Mesenchymal stem cell (in vitro differentiated cells and primary cell): ENCODE results near the gene ADGRV1.

Source experiments
- DNase-seq: peaks from one replicate; pipeline ENCODE4 v3.0.0-alpha.2; 2013
- H2AFZ ChIP-seq: one replicate; pipeline ENCODE4 v1.6.1; 2013; ENCODE audit warnings: low read depth, mild to moderate bottlenecking, control low read depth, inconsistent platforms, low read length, moderate library complexity
- H2AK5ac ChIP-seq: 2 replicates; pipeline ENCODE4 v1.6.1; 2013; ENCODE audit warnings: low read length, moderate library complexity, mild to moderate bottlenecking, inconsistent platforms; ENCODE audit not compliant: severe bottlenecking
- H2BK120ac ChIP-seq: one replicate; pipeline ENCODE4 v1.6.1; 2013; ENCODE audit warnings: low read depth, mild to moderate bottlenecking, inconsistent platforms, low read length, moderate library complexity
- H2BK12ac ChIP-seq, 2 experiments: one replicate each; pipeline ENCODE4 v1.6.1; 2013; ENCODE audit warnings: inconsistent platforms in 2 of 2, low read length in 2 of 2, mild to moderate bottlenecking in 2 of 2, moderate library complexity in 2 of 2, control low read depth in 1 of 2
- H2BK15ac ChIP-seq: one replicate; pipeline ENCODE4 v1.6.1; 2013; ENCODE audit warnings: mild to moderate bottlenecking, low read depth, inconsistent platforms; ENCODE audit not compliant: poor library complexity, severe bottlenecking
- H2BK5ac ChIP-seq: 2 replicates; pipeline ENCODE4 v1.6.1; 2013; ENCODE audit warnings: low read depth, mild to moderate bottlenecking, low read length, control low read depth, inconsistent platforms; ENCODE audit not compliant: poor library complexity, severe bottlenecking
- H3K14ac ChIP-seq, 2 experiments: one replicate each; pipeline ENCODE4 v1.6.1; 2013; ENCODE audit warnings: inconsistent platforms in 2 of 2, low read length in 2 of 2, control low read depth in 1 of 2, mild to moderate bottlenecking in 1 of 2, moderate library complexity in 1 of 2
- H3K18ac ChIP-seq, 2 experiments: one replicate each; pipeline ENCODE4 v1.6.1; 2013; ENCODE audit warnings: inconsistent platforms in 2 of 2, low read length in 2 of 2, control low read depth in 1 of 2, low read depth in 1 of 2, mild to moderate bottlenecking in 1 of 2
- H3K23ac ChIP-seq, 2 experiments: one replicate each; pipeline ENCODE4 v1.6.1; 2013; ENCODE audit warnings: inconsistent platforms in 2 of 2, low read length in 2 of 2, mild to moderate bottlenecking in 2 of 2, moderate library complexity in 2 of 2, control low read depth in 1 of 2
- H3K27ac ChIP-seq: 2 replicates; pipeline ENCODE4 v1.5.1; 2013; ENCODE audit warnings: mild to moderate bottlenecking, moderate library complexity, low read length, control low read depth, inconsistent platforms; ENCODE audit not compliant: poor library complexity, severe bottlenecking
- H3K27me3 ChIP-seq, 2 experiments: 2 replicates each; pipeline versions ENCODE4 v1.6.1 to v1.7.0; 2013; ENCODE audit warnings: low read length in 2 of 2, mild to moderate bottlenecking in 2 of 2, moderate library complexity in 2 of 2, control low read depth in 1 of 2, inconsistent platforms in 1 of 2; ENCODE audit not compliant: control insufficient read depth in 1 of 2, insufficient read depth in 1 of 2
- H3K36me3 ChIP-seq, 2 experiments: 2 replicates each; pipeline versions ENCODE4 v1.6.1 to v1.7.0; 2013; ENCODE audit warnings: low read length in 2 of 2, control low read depth in 1 of 2, inconsistent platforms in 1 of 2, low read depth in 1 of 2, mild to moderate bottlenecking in 1 of 2; ENCODE audit not compliant: insufficient read depth in 2 of 2, control insufficient read depth in 1 of 2
- H3K4ac ChIP-seq, 2 experiments: one replicate each; pipeline ENCODE4 v1.6.1; 2013; ENCODE audit warnings: inconsistent platforms in 2 of 2, low read length in 2 of 2, mild to moderate bottlenecking in 2 of 2, moderate library complexity in 2 of 2, control low read depth in 1 of 2, low read depth in 1 of 2
- H3K4me1 ChIP-seq: 2 replicates; pipeline ENCODE4 v1.6.1; 2013; ENCODE audit warnings: low read depth, low read length, control low read depth; ENCODE audit not compliant: control insufficient read depth, insufficient read depth
- H3K4me2 ChIP-seq: 2 replicates; pipeline ENCODE4 v1.6.1; 2013; ENCODE audit warnings: low read length, mild to moderate bottlenecking, inconsistent platforms; ENCODE audit not compliant: poor library complexity, severe bottlenecking
- H3K4me3 ChIP-seq, 2 experiments: 2 replicates each; pipeline versions ENCODE4 v1.5.1 to v1.7.0; 2013; ENCODE audit warnings: low read length in 2 of 2, mild to moderate bottlenecking in 2 of 2, control low read depth in 1 of 2, low read depth in 1 of 2; ENCODE audit not compliant: insufficient read depth in 1 of 2
- H3K79me1 ChIP-seq: replicated peaks from 2 replicates; pipeline ENCODE4 v1.6.1; 2013; ENCODE audit warnings: mild to moderate bottlenecking, control low read depth, low read length, inconsistent platforms; ENCODE audit not compliant: poor library complexity, severe bottlenecking
- H3K9ac ChIP-seq: 2 replicates; pipeline ENCODE4 v1.7.0; 2013; ENCODE audit warnings: mild to moderate bottlenecking, low read length, moderate library complexity
- H3K9me3 ChIP-seq: 2 replicates; pipeline ENCODE4 v1.7.0; 2013; ENCODE audit warnings: mild to moderate bottlenecking, low read length; ENCODE audit not compliant: control insufficient read depth
- H4K8ac ChIP-seq: one replicate; pipeline ENCODE4 v1.6.1; 2013; ENCODE audit warnings: inconsistent platforms, mild to moderate bottlenecking, low read length, moderate library complexity
- H4K91ac ChIP-seq: one replicate; pipeline ENCODE4 v1.6.1; 2013; ENCODE audit warnings: mild to moderate bottlenecking, low read length, inconsistent platforms
- WGBS: methylation state at CpG from one replicate; pipeline ENCODE4 v1.1.7; 2013; ENCODE audit warnings: mixed read lengths; 5-methylcytosine and 5-hydroxymethylcytosine counted together

The ADGRV1 gene

DNA sequence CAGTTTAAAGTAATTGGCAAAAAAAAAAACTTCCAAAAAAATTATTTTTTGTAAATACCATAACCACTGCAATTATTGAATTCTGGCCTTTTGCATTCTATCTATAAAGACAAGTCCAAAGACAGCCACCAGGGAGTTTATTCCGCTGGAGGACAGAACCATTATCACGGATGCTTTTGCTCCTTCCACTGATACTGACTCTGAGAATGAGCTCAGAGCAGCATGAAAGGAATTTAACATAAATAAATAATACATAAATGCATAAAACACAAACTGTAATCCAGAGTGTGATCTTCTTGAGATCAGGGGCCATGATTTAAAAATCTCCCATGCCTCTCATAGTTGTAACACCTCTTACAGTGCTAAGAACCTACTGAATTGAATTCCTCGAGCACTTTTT, 559.8 kb downstream of the ADGRV1 start:
- WGBS: 92% methylated on average over 2 of the region's 3 CpGs
- Histone ChIP-seq H2BK5ac (no peak overlapping the region), H2BK15ac (no peak overlapping the region), H3K23ac (no peak overlapping the region), H3K9ac (no peak overlapping the region), H3K36me3 (no peaks in the 10 kb centered on the region), H2BK12ac (no peak overlapping the region), H3K27me3 (no peaks in the 10 kb centered on the region), H3K4ac (no peak overlapping the region), H3K9me3 (no peaks in the 10 kb centered on the region), H3K4me1 (no peaks in the 10 kb centered on the region), H2BK120ac (no peak overlapping the region), H3K79me1 (no peaks in the 10 kb centered on the region), H3K4me2 (no peak overlapping the region), H2AFZ (no peak overlapping the region), H3K27ac (no peak overlapping the region), H3K18ac (no peak overlapping the region), H4K8ac (no peak overlapping the region), H4K91ac (no peak overlapping the region), H2AK5ac (no peak overlapping the region), H3K14ac (no peak overlapping the region), H3K4me3 (no peak overlapping the region)
- no peak for DNase-seq

DNA sequence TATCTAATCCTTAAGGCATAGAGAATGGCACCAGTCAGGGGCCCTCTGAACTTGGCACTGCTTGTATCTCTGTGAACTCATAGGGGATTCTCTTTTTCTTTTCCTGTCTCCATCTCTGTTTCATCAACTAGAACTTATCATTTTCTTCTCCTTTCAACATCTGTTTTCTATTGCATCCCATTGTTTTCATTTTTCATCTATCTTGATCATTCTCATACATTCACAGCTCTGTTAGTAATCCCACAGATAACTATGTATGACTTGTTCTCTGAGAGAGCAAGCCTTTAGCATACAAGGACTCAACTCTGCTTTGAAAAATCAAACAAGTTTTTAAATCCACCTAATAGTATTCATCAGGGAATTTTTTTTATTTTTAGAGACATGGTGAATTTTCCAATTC, 560.2 kb downstream of the ADGRV1 start:
- Histone ChIP-seq H2AK5ac (no peak overlapping the region), H3K14ac (no peak overlapping the region), H4K8ac (no peak overlapping the region), H3K4me3 (no peak overlapping the region), H3K18ac (no peak overlapping the region), H3K27ac (no peak overlapping the region), H3K27me3 (no peaks in the 10 kb centered on the region), H2BK15ac (no peak overlapping the region), H3K79me1 (no peaks in the 10 kb centered on the region), H3K4me1 (no peaks in the 10 kb centered on the region), H3K23ac (no peak overlapping the region), H2BK5ac (no peak overlapping the region), H2BK120ac (no peak overlapping the region), H3K9me3 (no peaks in the 10 kb centered on the region), H2BK12ac (no peak overlapping the region), H3K9ac (no peak overlapping the region), H3K4ac (no peak overlapping the region), H4K91ac (no peak overlapping the region), H3K36me3 (no peaks in the 10 kb centered on the region), H3K4me2 (no peak overlapping the region), H2AFZ (no peak overlapping the region)
- DNase-seq: no peak

DNA sequence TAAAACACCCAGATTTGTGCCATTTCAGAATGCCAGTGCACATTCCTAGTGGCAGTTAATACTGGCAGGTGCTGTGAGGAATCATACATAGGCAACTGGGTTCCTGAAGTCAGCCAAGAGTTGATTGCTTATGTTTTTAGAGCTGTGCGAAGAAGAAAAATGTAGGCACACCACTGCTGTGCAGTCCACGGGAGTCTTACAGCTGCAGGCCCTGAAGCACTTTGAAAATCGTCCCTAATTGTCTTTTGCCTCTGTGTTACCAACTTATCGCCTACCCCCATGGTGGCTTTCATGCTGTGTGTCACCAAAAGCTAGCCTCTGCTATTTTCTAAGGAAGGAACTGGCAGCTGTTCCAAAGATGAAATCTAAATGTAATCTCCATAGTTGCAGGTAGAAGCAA, 560.6 kb downstream of the ADGRV1 start:
- Histone ChIP-seq H3K4me2 (no peak overlapping the region), H3K23ac (no peak overlapping the region), H3K36me3 (no peaks in the 10 kb centered on the region), H4K8ac (no peak overlapping the region), H3K18ac (no peak overlapping the region), H2BK120ac (no peak overlapping the region), H3K4ac (no peak overlapping the region), H3K4me3 (no peak overlapping the region), H2BK12ac (no peak overlapping the region), H2BK15ac (no peak overlapping the region), H3K9me3 (no peaks in the 10 kb centered on the region), H4K91ac (no peak overlapping the region), H2AFZ (no peak overlapping the region), H3K27ac (no peak overlapping the region), H2AK5ac (no peak overlapping the region), H2BK5ac (no peak overlapping the region), H3K14ac (no peak overlapping the region), H3K9ac (no peak overlapping the region), H3K4me1 (no peaks in the 10 kb centered on the region), H3K79me1 (no peaks in the 10 kb centered on the region), H3K27me3 (no peaks in the 10 kb centered on the region)
- 92% methylated on average over 4 of the region's 4 CpGs for WGBS
- DNase-seq: no peak

DNA sequence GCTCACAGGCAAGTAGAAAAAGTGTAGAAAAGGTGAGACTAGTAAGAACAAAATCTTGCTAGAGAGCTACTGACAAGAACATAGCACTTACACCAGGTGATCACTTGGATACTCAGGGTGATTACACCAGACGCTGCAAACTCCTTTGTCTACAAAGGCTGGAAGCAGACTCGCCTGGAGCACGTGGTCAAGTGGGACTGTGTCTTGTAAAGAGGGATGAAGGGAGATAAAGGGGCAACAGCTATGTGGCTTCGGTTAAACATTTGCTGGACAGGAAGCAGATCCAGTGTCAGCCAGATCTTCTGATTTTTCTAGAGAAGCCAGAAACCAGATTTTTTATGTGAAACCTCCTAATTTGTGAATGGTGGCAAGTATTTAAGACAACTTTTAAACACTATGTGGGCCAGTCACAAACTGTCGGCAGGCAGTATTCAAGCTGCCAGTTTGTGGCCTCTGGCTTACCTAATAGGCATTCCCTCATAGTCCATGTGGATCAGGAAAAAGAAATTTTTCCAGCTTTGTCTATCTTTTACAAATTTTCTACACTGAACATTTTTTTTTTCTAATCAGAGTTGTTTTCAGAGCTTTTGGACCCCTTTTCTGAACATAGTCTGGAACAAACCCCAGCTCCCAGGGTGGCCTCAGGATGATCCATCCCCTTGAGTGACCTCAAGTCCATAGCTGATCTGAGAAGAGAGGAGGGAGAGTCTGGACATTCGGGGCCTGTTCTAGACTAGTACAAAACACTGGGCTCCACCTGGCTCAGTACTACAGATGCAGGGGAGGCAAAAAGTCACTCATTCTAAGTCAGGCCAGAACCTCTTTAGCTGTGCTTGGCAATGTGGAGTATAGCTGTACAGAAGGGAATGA, 561.6 kb downstream of the ADGRV1 start:
- Histone ChIP-seq H3K27me3 (no peaks in the 10 kb centered on the region), H2BK120ac (no peak overlapping the region), H2BK5ac (no peak overlapping the region), H2BK15ac (peak overlapping the region; percentile 32), H3K14ac (no peak overlapping the region), H3K27ac (no peak overlapping the region), H3K23ac (no peak overlapping the region), H3K79me1 (no peaks in the 10 kb centered on the region), H3K36me3 (no peaks in the 10 kb centered on the region), H3K9ac (no peak overlapping the region), H3K18ac (peak overlapping the region in 1 of 2 experiments; percentile 21), H2BK12ac (peak overlapping the region in 1 of 2 experiments; percentile 39), H4K8ac (no peak overlapping the region), H3K4me3 (no peak overlapping the region), H2AFZ (no peak overlapping the region), H3K4ac (no peak overlapping the region), H3K9me3 (no peaks in the 10 kb centered on the region), H2AK5ac (no peak overlapping the region), H4K91ac (no peak overlapping the region), H3K4me1 (no peaks in the 10 kb centered on the region), H3K4me2 (no peak overlapping the region)
- DNase-seq: no peak
- WGBS: 59% methylated on average over 6 of the region's 6 CpGs
